GM10847 (cell line): Measurements from ENCODE around the gene PHC3.

Experiments
- POLR2A ChIP-seq: IDR thresholded peaks from 2 replicates; pipeline ENCODE4 v1.6.1; 2011; ENCODE audit not compliant: insufficient read length; ENCODE audit errors: extremely low read depth

The PHC3 gene

GRCh38 chr3:170044271-170044670, 137.3 kb downstream of the PHC3 start:
- no peak for TF ChIP-seq POLR2A

DNA sequence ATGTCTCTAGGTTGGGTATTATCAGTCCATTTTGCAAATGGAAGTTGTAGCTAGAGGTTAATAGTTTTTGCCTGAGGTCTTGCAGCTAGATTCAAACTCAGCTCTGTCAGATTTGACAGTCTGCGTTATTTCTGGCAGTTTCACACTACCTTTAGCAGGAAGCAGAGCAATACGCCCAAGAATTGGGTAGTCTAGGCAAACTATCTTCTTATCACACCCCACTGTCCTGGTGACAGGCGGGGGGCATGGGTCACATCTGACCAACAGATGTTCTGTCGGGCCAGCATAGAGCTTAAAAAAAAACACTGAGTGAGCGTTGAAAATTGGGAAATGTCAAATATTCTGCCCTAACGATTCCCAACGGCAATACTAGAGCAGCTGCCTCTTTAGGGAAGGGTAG, 138.0 kb downstream of the PHC3 start:
- no peak for TF ChIP-seq POLR2A

DNA sequence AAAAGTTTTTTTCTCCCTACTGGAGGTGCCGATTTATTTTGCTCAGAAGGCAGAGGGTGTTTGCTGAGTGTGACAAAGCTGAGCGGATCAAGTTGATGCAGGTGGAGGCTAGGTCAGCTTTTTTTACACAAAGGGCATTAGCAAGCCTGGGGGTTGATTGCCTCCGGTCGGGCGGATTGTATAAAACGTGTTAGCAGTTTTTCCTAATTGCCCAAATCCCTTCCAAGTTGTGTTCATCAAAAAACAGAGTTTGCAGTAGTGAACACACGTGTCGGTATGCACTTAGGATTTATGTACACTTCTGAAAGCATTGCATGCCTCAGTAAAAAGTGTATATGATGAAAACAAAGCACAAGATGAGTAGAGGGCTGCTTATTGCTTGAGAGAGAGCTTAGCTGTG, 141.1 kb downstream of the PHC3 start:
- TF ChIP-seq POLR2A, result no peak

GRCh38 chr3:170038434-170039110, 143.0 kb downstream of the PHC3 start:
- TF ChIP-seq POLR2A, result no peak
